Daoy (cell line): Measurements from ENCODE around the gene MESD. TPM values are rescaled to one million over a fixed set of nuclear protein-coding genes. Genes with fewer than 3 reads are reported as not detected.

ENCODE experiments used
- DNase-seq: peaks from one replicate; pipeline ENCODE4 v3.0.0-alpha.2; 2015; ENCODE audit warnings: low read depth
- total RNA-seq: library from RNA; depleted of rRNA; stranded (reverse); fragments of >200 nt; shearing (Covaris generic); gene quantifications from 2 replicates; pipeline ENCODE4 v1.2.3, GENCODE V29; 2014; rRNA removed

Gene MESD
- total RNA-seq, 1 experiment from 2014 or later = 22.3 TPM

GRCh38 chr15:80904998-80905397 lies 84.6 kb downstream of the MESD start:
- DNase-seq = no peak

- no peak for DNase-seq
These were observed 87.3 kb downstream of the MESD start for GRCh38 chr15:80902298-80902801.

- DNase-seq = no peak
These were observed 91.6 kb downstream of the MESD start for GRCh38 chr15:80898040-80898439.

Other genes starting within 250 kb of the MESD start
- 2.7 and 5.1 TPM in 2 replicates for gene CEMIP, start 210.4 kb downstream of the MESD start, total RNA-seq
- 27.4 and 28.0 TPM in 2 replicates for gene TLNRD1, start 11.1 kb upstream of the MESD start, total RNA-seq
- gene CFAP161, start 144.5 kb upstream of the MESD start, total RNA-seq = 0.69 TPM in 1 of 2 replicates, not detected in the other
- gene IL16, start 207.1 kb upstream of the MESD start, total RNA-seq = 0.06 TPM in 1 of 2 replicates, not detected in the other